AG04449 (cell line): ENCODE data around the gene NUCB1.

Source experiments
- CTCF ChIA-PET: fragments of 350-600 bp; formaldehyde crosslinking; extraction: SDS; loops from one replicate; lab custom pipeline; 2021; ENCODE audit warnings: antibody characterized with exemption; lab: Yijun Ruan, JAX
- POLR2A ChIA-PET: fragments of 400-600, 350-600 bp; formaldehyde crosslinking; extraction: SDS; loops from one replicate; lab custom pipeline; 2020; ENCODE audit warnings: antibody characterized with exemption, inconsistent platforms; lab: Yijun Ruan, JAX
- DNase-seq: peaks from one replicate; pipeline ENCODE4 v3.0.0-alpha.2; 2010; ENCODE audit warnings: low read depth, low spot score
- H3K4me3 ChIP-seq: 2 replicates; pipeline ENCODE4 v1.5.1; 2011; ENCODE audit warnings: low read depth, mild to moderate bottlenecking, control low read depth, low read length
- CTCF ChIP-seq: IDR thresholded peaks from one replicate; pipeline ENCODE4 v1.5.1; 2011; ENCODE audit warnings: mild to moderate bottlenecking, moderate library complexity, low read length, control low read depth, inconsistent platforms; ENCODE audit not compliant: insufficient read depth; ENCODE audit errors: missing control alignments

The NUCB1 gene

DNA sequence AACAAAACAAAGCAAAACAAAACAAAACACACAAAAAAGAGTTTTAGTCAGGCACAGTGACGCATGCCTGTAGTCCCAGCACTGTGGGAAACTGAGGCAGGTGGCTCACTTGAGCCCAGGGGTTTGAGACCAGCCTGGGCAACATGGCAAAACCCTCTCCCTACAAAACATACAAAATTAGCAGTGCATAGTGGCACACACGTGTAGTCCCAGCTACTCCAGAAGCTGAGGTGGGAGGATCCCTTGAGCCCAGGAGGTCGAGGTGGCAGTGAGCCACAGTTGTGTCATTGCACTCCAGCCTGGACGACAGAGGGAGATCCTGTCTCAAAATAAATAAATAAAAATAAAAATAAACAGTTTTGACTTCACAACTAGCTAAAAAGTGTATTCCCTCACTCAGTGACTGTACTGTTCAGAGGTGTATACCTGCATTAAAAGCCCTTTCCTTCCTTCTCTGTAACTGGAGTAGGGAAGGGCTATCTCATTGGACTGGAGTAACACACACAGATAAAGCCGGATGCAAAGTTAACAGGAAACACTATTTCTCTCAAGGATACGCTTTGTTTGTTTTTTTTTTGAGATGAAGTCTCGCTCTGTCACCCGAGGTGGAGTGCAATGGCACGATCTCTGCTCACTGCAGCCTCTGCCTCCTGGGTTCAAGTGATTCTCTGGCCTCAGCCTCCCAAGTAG, 50.9 kb downstream of the NUCB1 start:
- TF ChIP-seq CTCF: no peak
- POLR2A ChIA-PET: interaction anchor here (0.6 to 1.4 kb wide), 2 partner anchors 14 to 71 kb away, joined by 4 read pairs; partner anchors contain the start of gene FTL
- DNase-seq: no peak
- no peak overlapping the region for H3K4me3 ChIP-seq
- CTCF ChIA-PET: no interaction called here

DNA sequence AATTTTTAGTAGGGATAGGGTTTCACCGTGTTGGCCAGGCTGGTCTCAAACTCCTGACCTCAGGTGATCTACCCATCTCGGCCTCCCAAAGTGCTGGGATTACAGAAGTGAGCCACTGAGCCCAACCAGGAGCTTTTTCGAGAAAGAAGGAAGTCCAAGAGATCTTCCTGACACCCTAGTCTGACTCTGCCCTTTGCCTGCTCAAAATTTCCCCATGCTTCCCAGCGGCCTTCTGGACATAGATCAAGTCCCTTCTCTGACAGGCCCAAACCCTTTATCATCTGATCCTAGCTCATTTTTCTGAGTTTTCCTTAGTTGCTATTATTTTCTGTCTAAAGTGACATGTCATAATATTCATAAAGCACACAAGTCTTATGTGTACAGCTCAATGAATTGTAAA, 53.0 kb downstream of the NUCB1 start:
- POLR2A ChIA-PET: no interaction called here

DNA sequence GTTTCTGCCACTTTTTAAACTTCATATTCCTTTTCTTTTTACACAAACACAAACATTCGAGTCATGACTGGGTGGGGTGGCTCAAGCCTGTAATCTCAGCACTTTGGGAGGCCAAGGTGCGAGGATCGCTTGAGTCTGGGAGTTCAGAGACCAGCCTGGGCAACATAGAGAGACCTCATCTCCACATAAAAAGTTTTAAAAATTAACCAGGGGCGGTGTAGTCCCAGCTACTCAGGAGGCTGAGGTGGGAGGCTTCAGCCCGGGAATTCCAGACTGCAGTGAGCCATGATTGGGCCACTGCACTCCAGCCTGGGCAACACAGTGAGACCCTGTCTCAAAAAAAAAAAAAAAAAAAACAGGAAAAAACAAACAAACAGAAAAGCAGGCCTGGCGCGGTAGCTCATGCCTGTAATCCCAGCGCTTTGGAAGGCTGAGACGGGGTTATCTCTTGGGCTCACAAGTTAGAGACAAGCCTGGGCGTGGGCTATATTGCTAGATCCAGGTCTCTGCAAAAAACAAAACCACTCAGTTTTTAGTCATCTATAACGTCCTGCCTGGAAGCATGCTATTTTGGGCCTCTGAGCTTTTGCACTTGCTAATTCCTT, 54.0 kb downstream of the NUCB1 start:
- DNase-seq: no peak
- TF ChIP-seq CTCF: no peak
- peak overlapping the region; percentile 94 for H3K4me3 ChIP-seq
- ChIA-PET CTCF (interaction anchor here (0.9 to 2.1 kb wide), 6 partner anchors 10 to 159 kb away, joined by 3 to 6 read pairs (median 4); no protein-coding TSS in a partner anchor), POLR2A (interaction anchor here (0.6 to 2.1 kb wide), 7 partner anchors 10 to 81 kb away, joined by 3 to 18 read pairs (median 5); partner anchors contain the start of genes FTL and PPP1R15A)

More for the DNA sequence above, 53.0 kb downstream of the NUCB1 start:
- no peak for DNase-seq
- TF ChIP-seq CTCF: no peak
- CTCF ChIA-PET: interaction anchor here (0.7 to 2.1 kb wide), 5 partner anchors 17 to 112 kb away, joined by 3 to 6 read pairs (median 3); partner anchors contain the start of gene RUVBL2
- H3K4me3 ChIP-seq: no peak overlapping the region

- TF ChIP-seq CTCF: peak; percentile 12
- peak within 1 kb of the TSS; percentile 94 for H3K4me3 ChIP-seq
- POLR2A ChIA-PET: interaction anchor here (0.6 to 2.1 kb wide), 7 partner anchors 9 to 82 kb away, joined by 3 to 18 read pairs (median 5); partner anchors contain the start of genes FTL and PPP1R15A
- no peak for DNase-seq
- CTCF ChIA-PET: interaction anchor here (0.9 to 2.1 kb wide), 5 partner anchors 11 to 159 kb away, joined by 3 to 6 read pairs (median 3); no protein-coding TSS in a partner anchor
Observed at GRCh38 chr19:48954595-48955307, 54.6 kb downstream of the NUCB1 start, which contains the start of gene BAX. TSS of gene BAX (plus strand) at chr19:48954875. CDS start at chr19:48954929, 54 bp downstream.

DNA sequence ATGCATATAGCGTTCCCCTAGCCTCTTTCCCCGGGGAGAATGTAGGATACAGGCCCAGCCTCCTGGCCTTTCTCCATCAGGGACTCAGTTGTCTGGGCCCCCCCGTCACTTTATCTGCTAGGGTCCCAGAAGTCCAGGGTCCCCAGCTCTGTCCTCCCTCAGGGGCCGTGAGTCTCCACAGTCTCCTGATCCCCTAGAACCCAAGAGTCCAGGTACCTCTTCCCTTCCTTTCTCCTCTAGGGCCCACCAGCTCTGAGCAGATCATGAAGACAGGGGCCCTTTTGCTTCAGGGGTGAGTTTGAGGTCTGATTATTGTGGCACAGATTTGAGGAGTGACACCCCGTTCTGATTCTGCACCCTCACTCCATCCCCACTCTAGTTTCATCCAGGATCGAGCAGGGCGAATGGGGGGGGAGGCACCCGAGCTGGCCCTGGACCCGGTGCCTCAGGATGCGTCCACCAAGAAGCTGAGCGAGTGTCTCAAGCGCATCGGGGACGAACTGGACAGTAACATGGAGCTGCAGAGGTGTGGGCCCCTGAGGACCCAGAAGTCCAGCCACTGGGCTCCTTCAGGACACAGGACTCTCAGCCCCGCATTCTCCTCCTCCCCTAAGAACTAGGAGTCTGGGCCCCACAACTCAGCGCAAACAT, 55.3 kb downstream of the NUCB1 start:
- TF ChIP-seq CTCF: no peak
- ChIA-PET CTCF (interaction anchor here (1.1 to 1.3 kb wide), 2 partner anchors 36 to 160 kb away, joined by 3 to 4 read pairs; no protein-coding TSS in a partner anchor), POLR2A (interaction anchor here (0.9 to 2.1 kb wide), 4 partner anchors 9 to 83 kb away, joined by 3 to 18 read pairs (median 9); partner anchors contain the start of genes FTL and PPP1R15A)
- H3K4me3 ChIP-seq: peak overlapping the region; percentile 94
- DNase-seq: no peak
